ENCODE data around the gene COG1. TPM values are rescaled to one million over a fixed set of nuclear protein-coding genes. Genes with fewer than 3 reads are reported as not detected.

COG1 gene
- total and polyA plus RNA-seq, 9 of the 15 experiments (the other 6 are each of a cell fraction or from before 2014, with no cell fraction given) = 9.5 to 26.8 (median 12.9) TPM

DNA sequence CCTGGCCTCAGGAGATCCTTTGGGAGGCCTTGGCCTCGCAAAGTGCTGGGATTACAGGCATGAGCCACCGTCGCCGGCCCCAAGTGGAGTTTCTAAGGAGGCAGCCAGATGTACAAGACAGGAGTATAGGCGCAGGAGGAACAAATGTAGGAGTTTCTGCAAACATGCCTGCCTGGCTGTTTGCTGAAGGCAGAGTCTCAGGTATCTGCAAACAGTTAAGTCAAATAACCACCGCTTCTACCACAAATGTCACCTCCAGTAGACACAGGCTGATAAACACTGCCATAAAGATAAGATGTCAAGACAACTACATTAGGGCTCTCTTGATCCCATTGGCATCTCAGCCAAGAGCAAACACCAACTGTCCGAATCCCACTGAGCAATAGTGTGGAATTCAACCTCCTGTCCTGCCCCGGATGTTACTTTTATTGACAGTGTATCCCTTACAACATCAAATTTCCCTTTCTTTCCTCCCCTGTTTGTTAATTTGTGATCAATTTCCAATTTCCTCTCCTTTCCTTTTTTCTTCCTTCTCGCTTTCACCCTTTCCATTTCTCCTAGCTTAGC lies 5.6 kb upstream of the COG1 start:
- no peaks in the 10 kb centered on the region for H4K20me1 ChIP-seq (replicated peaks; ENCODE audit: control insufficient read depth, insufficient read depth, low read length)
- FAIRE-seq (no peak), DNase-seq (ENCODE audit: extremely low read depth in 1 of 4, low spot score in 3 of 4) (no peak), ATAC-seq (no peak)
- WGBS (ENCODE audit: insufficient coverage, low coverage, missing lambda C conversion rate) = 67% methylated on average over 9 of the region's 9 CpGs
- no peak for TF ChIP-seq MXI1 (IDR thresholded peaks at IDR 0.05; ENCODE audit: low read depth, low read length)
- no peak for TF ChIP-seq FOXK1 (CRISPR knock-in tag; IDR thresholded peaks at IDR 0.05; ENCODE audit: borderline replicate concordance)
- no peak for TF ChIP-seq KAT8 (IDR thresholded peaks at IDR 0.05; ENCODE audit: low read depth)
- no peak for TF ChIP-seq HLTF (IDR thresholded peaks at IDR 0.05)
- no peak for TF ChIP-seq ZBTB7A (IDR thresholded peaks at IDR 0.05; ENCODE audit: borderline replicate concordance, control insufficient read depth, low read depth, low read length)
- no peaks in the 10 kb centered on the region for H3K9me1 ChIP-seq (ENCODE audit: control insufficient read depth, insufficient read depth, low read length)
- H3K27ac ChIP-seq (ENCODE audit: extremely low read depth, low read depth, low read length) = no peak overlapping the region
- intact Hi-C loops (cut with micrococcal nuclease) (loop anchor here (2.0 kb wide), 1 partner anchor 626 kb away; no protein-coding TSS in a partner anchor), in situ Hi-C loops (cut with MboI) (loop anchor here (5.0 to 10.0 kb wide), 2 partner anchors 460 to 622 kb away; no protein-coding TSS in a partner anchor)
- H3K79me2 ChIP-seq (ENCODE audit: control insufficient read depth, insufficient read depth, low read length) = peaks cover 4% of the 10 kb centered on the region; the same call in 2 of the 3 replicates
- ChIA-PET POLR2A (interaction anchor here (0.8 kb wide), 1 partner anchor 460 kb away, joined by 3 read pairs; no protein-coding TSS in a partner anchor), CTCF (ENCODE audit: low intra/inter-chr PET ratio) (interaction anchor here (0.7 to 6.4 kb wide), 3 partner anchors 45 to 627 kb away, joined by 3 to 72 read pairs (median 4); a partner anchor contains a TSS)
- no peak overlapping the region for H3K9ac ChIP-seq (ENCODE audit: insufficient read depth in 1 of 2, low read depth in 2 of 2, low read length in 2 of 2)
- peaks cover 6 to 7% of the 10 kb centered on the region in 2 experiments; a peak in 3 of 5 replicates for H3K4me1 ChIP-seq (replicated peaks in 1 of 2; ENCODE audit: control insufficient read depth in 2 of 2, insufficient read depth in 2 of 2, low read length in 2 of 2)
- H3K9me3 ChIP-seq (replicated peaks; ENCODE audit: control insufficient read depth, insufficient read depth, low read depth, low read length) = no peaks in the 10 kb centered on the region
- no peak overlapping the region for H3K4me2 ChIP-seq (ENCODE audit: insufficient read depth, low read length)
- H3K27me3 ChIP-seq (ENCODE audit: control insufficient read depth in 2 of 2, insufficient read depth in 2 of 2, low read length in 2 of 2) = no peaks in the 10 kb centered on the region
- no peak overlapping the region for H3K4me3 ChIP-seq
- H3K36me3 ChIP-seq (ENCODE audit: control insufficient read depth, insufficient read depth, low read length) = no peaks in the 10 kb centered on the region
- no peak overlapping the region for H2AFZ ChIP-seq (ENCODE audit: low read depth, low read length)
- BruUV-seq (replicated peaks) = no TSS peak

Measured in K562 (cell line).